Stomach smooth muscle (tissue), 2 donors: ENCODE measurements around the gene SLC39A11.
"Not testable (repeated sequence)": the region's sequence is repeated elsewhere in the genome, so short reads cannot be mapped to it uniquely, and the experiment has no call there.

ENCODE experiments used
- H3K27ac ChIP-seq: one replicate; pipeline ENCODE4 v1.7.0; 2013; ENCODE audit warnings: mild to moderate bottlenecking, low read length, inconsistent platforms
- H3K27me3 ChIP-seq, 2 donors: one replicate each; pipeline ENCODE4 v1.7.0; 2013; ENCODE audit warnings: low read length in 2 of 2; ENCODE audit not compliant: insufficient read depth in 2 of 2, control insufficient read depth in 1 of 2
- H3K36me3 ChIP-seq, 2 donors: one replicate each; pipeline ENCODE4 v1.7.0; 2013; ENCODE audit warnings: low read length in 2 of 2; ENCODE audit not compliant: control insufficient read depth in 2 of 2, insufficient read depth in 2 of 2
- H3K4me1 ChIP-seq: one replicate; pipeline ENCODE4 v1.7.0; 2013; ENCODE audit warnings: low read length; ENCODE audit not compliant: control insufficient read depth, insufficient read depth
- H3K4me3 ChIP-seq, 2 donors: one replicate each; pipeline ENCODE4 v1.7.0; 2013; ENCODE audit warnings: low read length in 2 of 2
- H3K9ac ChIP-seq, 2 donors: one replicate each; pipeline ENCODE4 v1.7.0; 2013; ENCODE audit warnings: low read length in 2 of 2, mild to moderate bottlenecking in 1 of 2
- H3K9me3 ChIP-seq, 2 donors: one replicate each; pipeline ENCODE4 v1.7.0; 2013; ENCODE audit warnings: low read length in 2 of 2; ENCODE audit not compliant: control insufficient read depth in 2 of 2
- donor health status: healthy.
- donor health status: Pancreatic carcinoma.

The SLC39A11 gene

GRCh38 chr17:73007407-73007806, 85.1 kb downstream of the SLC39A11 start:
- H3K9ac ChIP-seq: no peak overlapping the region
- H3K36me3 ChIP-seq: peaks cover 0 to 2% of the 10 kb centered on the region in 2 donors
- no peaks in the 10 kb centered on the region for H3K27me3 ChIP-seq
- H3K27ac ChIP-seq: no peak overlapping the region
- H3K4me1 ChIP-seq: no peaks in the 10 kb centered on the region
- peaks cover 0 to 4% of the 10 kb centered on the region in 2 donors for H3K9me3 ChIP-seq
- H3K4me3 ChIP-seq: no peak overlapping the region

GRCh38 chr17:73005360-73005759, 87.1 kb downstream of the SLC39A11 start:
- Histone ChIP-seq H3K27ac (no peak overlapping the region), H3K9me3 (peaks cover 0 to 4% of the 10 kb centered on the region in 2 donors), H3K36me3 (peaks cover 0 to 2% of the 10 kb centered on the region in 2 donors), H3K9ac (no peak overlapping the region), H3K4me1 (no peaks in the 10 kb centered on the region), H3K27me3 (no peaks in the 10 kb centered on the region), H3K4me3 (no peak overlapping the region)

- Histone ChIP-seq H3K27me3 (no peaks in the 10 kb centered on the region), H3K4me1 (no peaks in the 10 kb centered on the region), H3K9me3 (peaks cover 0 to 4% of the 10 kb centered on the region in 2 donors), H3K36me3 (peaks cover 0 to 2% of the 10 kb centered on the region in 2 donors), H3K9ac (no peak overlapping the region), H3K4me3 (no peak overlapping the region), H3K27ac (no peak overlapping the region)
Observed at GRCh38 chr17:73003487-73003886, 89.0 kb downstream of the SLC39A11 start.

- H3K27ac ChIP-seq: no peak overlapping the region
- H3K9ac ChIP-seq: no peak overlapping the region
- no peaks in the 10 kb centered on the region for H3K27me3 ChIP-seq
- peaks cover 0 to 2% of the 10 kb centered on the region in 2 donors for H3K36me3 ChIP-seq
- no peak overlapping the region for H3K4me3 ChIP-seq
- H3K4me1 ChIP-seq: no peaks in the 10 kb centered on the region
- H3K9me3 ChIP-seq: peaks cover 0 to 4% of the 10 kb centered on the region in 2 donors
Observed at GRCh38 chr17:73000832-73001231, 91.7 kb downstream of the SLC39A11 start.

GRCh38 chr17:72999474-72999873, 93.0 kb downstream of the SLC39A11 start:
- H3K27ac ChIP-seq, H3K9ac ChIP-seq, H3K27me3 ChIP-seq, H3K9me3 ChIP-seq, H3K36me3 ChIP-seq, H3K4me3 ChIP-seq, H3K4me1 ChIP-seq: not testable (repeated sequence)

GRCh38 chr17:72998343-72998742, 94.1 kb downstream of the SLC39A11 start:
- Histone ChIP-seq H3K4me3 (no peak overlapping the region), H3K27ac (no peak overlapping the region), H3K4me1 (no peaks in the 10 kb centered on the region), H3K9ac (no peak overlapping the region), H3K27me3 (no peaks in the 10 kb centered on the region), H3K36me3 (no peaks in the 10 kb centered on the region), H3K9me3 (peaks cover 0 to 4% of the 10 kb centered on the region in 2 donors)

GRCh38 chr17:72997559-72997958, 94.9 kb downstream of the SLC39A11 start:
- Histone ChIP-seq H3K36me3 (no peaks in the 10 kb centered on the region), H3K27ac (no peak overlapping the region), H3K4me3 (no peak overlapping the region), H3K27me3 (no peaks in the 10 kb centered on the region), H3K9ac (no peak overlapping the region), H3K9me3 (peaks cover 0 to 2% of the 10 kb centered on the region in 2 donors), H3K4me1 (no peaks in the 10 kb centered on the region)

GRCh38 chr17:72996791-72997190, 95.7 kb downstream of the SLC39A11 start:
- H3K36me3 ChIP-seq: no peaks in the 10 kb centered on the region
- no peak overlapping the region for H3K4me3 ChIP-seq
- no peak overlapping the region for H3K9ac ChIP-seq
- no peaks in the 10 kb centered on the region for H3K4me1 ChIP-seq
- H3K27ac ChIP-seq: no peak overlapping the region
- H3K9me3 ChIP-seq: no peaks in the 10 kb centered on the region
- H3K27me3 ChIP-seq: no peaks in the 10 kb centered on the region

GRCh38 chr17:72995008-72995656, 97.4 kb downstream of the SLC39A11 start:
- Histone ChIP-seq H3K36me3 (no peaks in the 10 kb centered on the region), H3K27ac (no peak overlapping the region), H3K4me3 (no peak overlapping the region), H3K9me3 (no peaks in the 10 kb centered on the region), H3K9ac (no peak overlapping the region), H3K4me1 (no peaks in the 10 kb centered on the region), H3K27me3 (no peaks in the 10 kb centered on the region)

GRCh38 chr17:72992783-72993467, 99.6 kb downstream of the SLC39A11 start:
- not testable (repeated sequence) for H3K27ac ChIP-seq, H3K9ac ChIP-seq, H3K4me1 ChIP-seq, H3K9me3 ChIP-seq, H3K4me3 ChIP-seq, H3K36me3 ChIP-seq, H3K27me3 ChIP-seq

- Histone ChIP-seq H3K4me1 (no peaks in the 10 kb centered on the region), H3K27me3 (no peaks in the 10 kb centered on the region), H3K4me3 (no peak overlapping the region), H3K27ac (no peak overlapping the region), H3K36me3 (no peaks in the 10 kb centered on the region), H3K9me3 (no peaks in the 10 kb centered on the region), H3K9ac (no peak overlapping the region)
Observed at GRCh38 chr17:72991651-72992050, 100.8 kb downstream of the SLC39A11 start.
